HG02678 (cell line): Measurements from ENCODE around the gene KRTAP6-3.

Source experiments
- ATAC-seq: cut with Tn5 transposase; IDR thresholded peaks from one replicate; pipeline ENCODE4 v1.9.1; 2021; ENCODE audit warnings: mild to moderate bottlenecking, moderate library complexity; ENCODE audit not compliant: unreplicated experiment

KRTAP6-3 gene

GRCh38 chr21:30623362-30623761, 31.1 kb downstream of the KRTAP6-3 start:
- no peak for ATAC-seq

GRCh38 chr21:30625449-30626165, 33.4 kb downstream of the KRTAP6-3 start:
- no peak for ATAC-seq

- ATAC-seq, result no peak
These were observed 35.9 kb downstream of the KRTAP6-3 start for GRCh38 chr21:30628109-30628508.

GRCh38 chr21:30629200-30629599, 37.0 kb downstream of the KRTAP6-3 start:
- ATAC-seq, result no peak

GRCh38 chr21:30634906-30635305, 42.7 kb downstream of the KRTAP6-3 start, which contains the start of gene KRTAP20-2:
Gene KRTAP20-2 (plus strand): TSS chr21:30635206. CDS start chr21:30635264, 58 bp downstream.
- ATAC-seq, result no peak

- ATAC-seq, result no peak
These were observed 46.4 kb downstream of the KRTAP6-3 start for GRCh38 chr21:30638686-30639085.

- ATAC-seq, result no peak
These were observed 50.3 kb downstream of the KRTAP6-3 start, which contains the start of gene KRTAP20-3 for GRCh38 chr21:30642564-30642963. Gene KRTAP20-3 (plus strand): TSS chr21:30642864.
